Smooth muscle cell (in vitro differentiated cells): ENCODE data around the gene ZNF503. TPM values are rescaled to one million over a fixed set of nuclear protein-coding genes. Genes with fewer than 3 reads are reported as not detected.

Experiments
- DNase-seq: peaks from one replicate; lab custom pipeline; 2025; ENCODE audit not compliant: unreplicated experiment; lab: John Stamatoyannopoulos, UW
- H2AFZ ChIP-seq: fragments of 200-600 bp; sonication (generic); 2 replicates; pipeline ENCODE4 v1.6.0; 2016; ENCODE audit warnings: antibody characterized with exemption, low read depth, mild to moderate bottlenecking
- H3F3A ChIP-seq: fragments of 200-600 bp; sonication (generic); 2 replicates; pipeline ENCODE4 v1.6.0; 2017; ENCODE audit warnings: antibody characterized with exemption, low read depth
- H3K27ac ChIP-seq: fragments of 200-600 bp; sonication (generic); 2 replicates; pipeline ENCODE4 v1.5.1; 2016; ENCODE audit warnings: low read depth, mild to moderate bottlenecking
- H3K27me3 ChIP-seq: fragments of 200-600 bp; sonication (generic); 2 replicates; pipeline ENCODE4 v1.6.1; 2016; ENCODE audit warnings: low read depth, mild to moderate bottlenecking
- H3K36me3 ChIP-seq: fragments of 200-600 bp; sonication (generic); 2 replicates; pipeline ENCODE4 v1.5.1; 2016; ENCODE audit warnings: low read depth
- H3K4me1 ChIP-seq: fragments of 200-600 bp; sonication (generic); 2 replicates; pipeline ENCODE4 v1.5.1; 2016; ENCODE audit warnings: low read depth
- H3K4me2 ChIP-seq: fragments of 200-600 bp; sonication (generic); 2 replicates; pipeline ENCODE4 v1.6.0; 2016; ENCODE audit warnings: mild to moderate bottlenecking
- H3K4me3 ChIP-seq: fragments of 200-600 bp; sonication (generic); 2 replicates; pipeline ENCODE4 v1.5.1; 2016; ENCODE audit warnings: mild to moderate bottlenecking
- H3K79me2 ChIP-seq: fragments of 200-600 bp; sonication (generic); 2 replicates; pipeline ENCODE4 v1.6.0; 2016; ENCODE audit warnings: low read depth, mild to moderate bottlenecking
- H3K9ac ChIP-seq: fragments of 200-600 bp; sonication (generic); 2 replicates; pipeline ENCODE4 v1.6.0; 2016; ENCODE audit warnings: low read depth
- H3K9me3 ChIP-seq: fragments of 200-600 bp; sonication (generic); replicated peaks from 2 replicates; pipeline ENCODE4 v1.5.1; 2016; ENCODE audit warnings: low read depth
- H4K20me1 ChIP-seq: fragments of 200-600 bp; sonication (generic); 2 replicates; pipeline ENCODE4 v1.6.0; 2016; ENCODE audit warnings: low read depth
- WGBS: methylation state at CpG from one replicate; pipeline ENCODE4 v1.1.7; 2016; ENCODE audit warnings: low lambda C conversion rate; 5-methylcytosine and 5-hydroxymethylcytosine counted together
- polyA plus RNA-seq: library from polyadenylated mRNA; unstranded; fragments of >200 nt; fragmentation: Nextera tagmentation; extraction: Ambion mirVana; gene quantifications from 2 replicates; pipeline ENCODE4 v1.2.1, GENCODE V29; 2016
- total RNA-seq: library from RNA; depleted of rRNA; stranded (reverse); fragments of >200 nt; gene quantifications from 2 replicates; pipeline ENCODE4 v1.2.3, GENCODE V29; 2014
- TF ChIP-seq, protein P1 (sequence below): fragments of 200-600 bp; sonication (generic); IDR thresholded peaks from 2 replicates; pipeline ENCODE4 v1.5.1; 2017; ENCODE audit warnings: borderline replicate concordance, mild to moderate bottlenecking, antibody characterized with exemption; ENCODE audit not compliant: insufficient read depth, poor library complexity, severe bottlenecking

ZNF503 gene
- total and polyA plus RNA-seq, 2 experiments from 2014 or later, result 6.8 to 11.8 TPM

DNA sequence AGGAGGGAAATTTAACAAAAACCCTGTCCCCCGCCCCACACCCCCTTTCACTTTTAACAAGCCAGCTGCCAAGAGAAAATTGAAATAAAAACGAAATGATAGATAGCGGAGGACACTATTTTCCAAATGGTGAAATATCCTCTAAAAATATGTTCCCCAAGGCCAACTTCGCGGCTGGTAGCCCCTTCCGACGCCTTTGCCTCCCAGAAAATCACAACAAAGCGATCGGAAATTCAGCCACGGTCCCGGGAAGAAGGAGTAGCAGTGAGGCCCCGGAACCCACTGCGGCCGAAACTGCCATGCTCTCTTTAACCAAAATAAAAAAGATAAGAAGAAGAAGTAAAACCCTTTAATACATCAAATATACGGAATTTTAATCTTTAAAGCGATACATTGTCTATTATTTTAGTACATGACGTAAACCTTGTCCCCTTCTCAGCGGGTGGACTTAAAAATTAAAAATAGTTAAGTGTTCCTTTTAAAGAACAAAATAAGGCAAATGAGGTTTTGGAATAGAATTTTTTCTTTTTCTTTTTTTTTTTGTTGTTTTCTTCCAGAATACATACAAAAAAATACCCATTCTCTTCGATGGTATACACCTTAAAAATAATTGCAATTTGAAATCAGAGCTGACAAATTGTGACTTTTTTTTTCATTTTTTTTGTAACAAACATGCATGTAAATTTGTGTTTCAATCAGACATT, 3.9 kb downstream of the ZNF503 start:
- Histone ChIP-seq H3K27me3 (no peaks in the 10 kb centered on the region), H4K20me1 (peaks cover 30% of the 10 kb centered on the region), H3K9ac (peak overlapping the region; percentile 57), H3K4me3 (peak overlapping the region; percentile 95), H3F3A (peaks cover 2% of the 10 kb centered on the region), H3K9me3 (no peaks in the 10 kb centered on the region), H3K79me2 (peaks cover 55% of the 10 kb centered on the region), H3K36me3 (no peaks in the 10 kb centered on the region), H3K27ac (peak overlapping the region; percentile 43), H3K4me2 (peak overlapping the region; percentile 97), H2AFZ (peak overlapping the region; percentile 81), H3K4me1 (peaks cover 11% of the 10 kb centered on the region)
- TF ChIP-seq, protein P1, sequence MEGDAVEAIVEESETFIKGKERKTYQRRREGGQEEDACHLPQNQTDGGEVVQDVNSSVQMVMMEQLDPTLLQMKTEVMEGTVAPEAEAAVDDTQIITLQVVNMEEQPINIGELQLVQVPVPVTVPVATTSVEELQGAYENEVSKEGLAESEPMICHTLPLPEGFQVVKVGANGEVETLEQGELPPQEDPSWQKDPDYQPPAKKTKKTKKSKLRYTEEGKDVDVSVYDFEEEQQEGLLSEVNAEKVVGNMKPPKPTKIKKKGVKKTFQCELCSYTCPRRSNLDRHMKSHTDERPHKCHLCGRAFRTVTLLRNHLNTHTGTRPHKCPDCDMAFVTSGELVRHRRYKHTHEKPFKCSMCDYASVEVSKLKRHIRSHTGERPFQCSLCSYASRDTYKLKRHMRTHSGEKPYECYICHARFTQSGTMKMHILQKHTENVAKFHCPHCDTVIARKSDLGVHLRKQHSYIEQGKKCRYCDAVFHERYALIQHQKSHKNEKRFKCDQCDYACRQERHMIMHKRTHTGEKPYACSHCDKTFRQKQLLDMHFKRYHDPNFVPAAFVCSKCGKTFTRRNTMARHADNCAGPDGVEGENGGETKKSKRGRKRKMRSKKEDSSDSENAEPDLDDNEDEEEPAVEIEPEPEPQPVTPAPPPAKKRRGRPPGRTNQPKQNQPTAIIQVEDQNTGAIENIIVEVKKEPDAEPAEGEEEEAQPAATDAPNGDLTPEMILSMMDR, result no peak
- DNase-seq, result no peak
- 11% methylated on average over 19 of the region's 19 CpGs for WGBS

DNA sequence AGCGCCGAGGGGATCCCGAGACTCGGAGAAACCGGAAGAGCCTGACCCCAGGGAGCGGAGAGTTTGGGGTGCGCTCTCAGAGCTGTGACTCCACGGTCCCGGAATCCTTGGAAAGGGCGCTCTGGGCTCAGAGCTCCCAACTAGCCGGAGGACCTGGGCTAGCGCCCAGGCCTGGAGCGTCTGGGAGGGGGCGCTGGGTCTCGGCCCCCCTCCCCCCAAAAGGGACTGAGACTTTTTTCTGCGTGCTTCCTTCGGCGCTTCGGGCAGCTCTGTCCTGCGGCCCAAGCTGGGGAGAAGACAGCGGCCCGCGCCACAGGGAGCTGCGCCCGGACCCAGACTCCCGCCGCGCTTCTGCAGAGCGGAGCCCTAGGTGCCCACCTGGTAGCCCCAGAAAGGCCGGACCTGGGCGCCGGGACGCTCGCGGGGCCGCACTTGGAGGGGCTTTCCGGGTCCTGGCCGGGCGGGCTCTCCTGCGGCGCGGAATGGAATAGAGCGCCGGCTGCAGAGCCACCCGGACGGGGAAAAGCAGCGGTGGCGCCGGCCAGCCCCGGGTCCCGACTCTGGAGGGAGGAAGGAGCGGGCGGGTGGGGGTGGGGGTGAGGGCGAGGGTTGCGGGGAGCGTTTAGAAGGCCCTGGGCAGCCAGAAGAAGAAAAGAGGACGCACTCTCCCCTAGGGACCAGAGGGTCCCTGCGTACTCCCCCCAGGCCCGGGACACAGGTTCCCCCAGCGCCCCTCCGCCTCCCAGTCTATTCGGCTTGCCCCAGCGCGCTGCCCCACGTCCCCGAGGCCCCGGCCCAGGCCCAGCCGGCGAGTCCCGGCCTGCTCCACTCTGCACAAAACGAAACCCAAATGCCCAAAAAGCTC, 4.7 kb downstream of the ZNF503 start:
- H2AFZ ChIP-seq, result peak overlapping the region; percentile 83

DNA sequence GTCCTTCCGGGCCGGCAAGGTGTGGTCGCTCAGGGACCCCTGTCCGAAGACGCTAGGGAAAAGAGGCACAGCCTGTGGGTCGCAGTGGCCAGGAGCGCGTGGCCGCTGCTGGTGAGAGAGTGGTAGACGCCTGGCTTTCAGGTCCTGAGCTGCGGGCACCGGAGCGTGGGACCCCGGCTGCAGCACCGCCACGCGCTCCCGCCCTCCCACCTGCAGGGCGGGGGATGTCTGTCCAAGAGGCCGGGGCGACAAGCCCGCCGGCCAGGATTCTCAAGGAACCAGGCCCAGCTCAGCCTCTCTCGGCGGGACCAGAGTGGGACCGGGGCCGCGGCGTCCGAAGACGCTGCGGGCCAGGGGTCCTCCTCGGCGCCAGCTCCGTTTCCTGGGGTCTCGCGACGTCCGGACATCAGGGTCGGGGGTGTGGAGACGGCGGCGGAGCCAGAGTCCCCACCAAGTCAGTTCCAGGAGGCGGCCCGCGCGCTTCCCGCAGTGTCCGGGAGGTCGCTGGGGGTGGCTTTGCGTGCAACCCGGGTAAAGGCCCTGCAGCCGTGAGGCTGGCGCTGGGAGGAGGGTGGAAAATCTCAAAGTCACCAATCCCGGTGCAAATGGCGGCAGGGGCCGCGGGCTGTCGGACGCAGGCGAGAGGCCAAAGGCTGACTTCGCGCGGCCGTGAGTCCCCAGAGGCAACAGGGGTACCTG, 5.5 kb downstream of the ZNF503 start:
- no peaks in the 10 kb centered on the region for H3K36me3 ChIP-seq
- peaks cover 55% of the 10 kb centered on the region for H3K79me2 ChIP-seq
- peaks cover 6% of the 10 kb centered on the region for H3K27me3 ChIP-seq
- WGBS, result 3% methylated on average over 64 of the region's 65 CpGs
- H3K9ac ChIP-seq, result peak overlapping the region; percentile 57
- no peaks in the 10 kb centered on the region for H3F3A ChIP-seq
- peak overlapping the region; percentile 43 for H3K27ac ChIP-seq
- peaks cover 30% of the 10 kb centered on the region for H4K20me1 ChIP-seq
- no peak for DNase-seq
- H2AFZ ChIP-seq, result peak overlapping the region; percentile 83
- H3K4me1 ChIP-seq, result peaks cover 11% of the 10 kb centered on the region
- no peaks in the 10 kb centered on the region for H3K9me3 ChIP-seq
- TF ChIP-seq, protein P1, result no peak
- H3K4me3 ChIP-seq, result peak overlapping the region; percentile 95
- peak overlapping the region; percentile 97 for H3K4me2 ChIP-seq

More for the DNA sequence above, 4.7 kb downstream of the ZNF503 start:
- Histone ChIP-seq H3K4me3 (peak overlapping the region; percentile 95), H3K79me2 (peaks cover 55% of the 10 kb centered on the region), H3K36me3 (no peaks in the 10 kb centered on the region), H3K4me1 (peaks cover 11% of the 10 kb centered on the region), H3K9ac (peak overlapping the region; percentile 57), H4K20me1 (peaks cover 30% of the 10 kb centered on the region), H3K9me3 (no peaks in the 10 kb centered on the region), H3K27ac (peak overlapping the region; percentile 43), H3K27me3 (peaks cover 6% of the 10 kb centered on the region), H3K4me2 (peak overlapping the region; percentile 97), H3F3A (no peaks in the 10 kb centered on the region)
- WGBS, result 1% methylated on average over 48 of the region's 71 CpGs
- TF ChIP-seq, protein P1, result no peak
- no peak for DNase-seq
